Peyer's patch (tissue), 4 donors: Measurements from ENCODE around the gene CT47B1. TPM values are rescaled to one million over a fixed set of nuclear protein-coding genes. Genes with fewer than 3 reads are reported as not detected.

ENCODE experiments used
- DNase-seq, 3 donors: peaks; one replicate each; pipeline ENCODE4 v3.0.0-alpha.2; 2017 to 2019
- H3K27ac ChIP-seq, 4 donors: fragments of 200-600 bp; sonication (generic); one replicate each; pipeline ENCODE4 v1.5.1; 2016 to 2019
- H3K27me3 ChIP-seq, 2 donors: fragments of 200-600 bp; sonication (generic); one replicate each; pipeline ENCODE4 v1.5.1; 2019
- H3K36me3 ChIP-seq, 3 donors: fragments of 200-600 bp; sonication (generic); one replicate each; pipeline ENCODE4 v1.5.1; 2016 to 2019
- H3K4me1 ChIP-seq, 4 donors: fragments of 200-600 bp; sonication (generic); one replicate each; pipeline ENCODE4 v1.5.1; 2016 to 2019
- H3K4me3 ChIP-seq, 4 donors: fragments of 200-600 bp; sonication (generic); 1 replicate in 3 of 4; 2 replicates in 1 of 4; pipeline ENCODE4 v1.5.1; 2016 to 2019; ENCODE audit warnings: mild to moderate bottlenecking in 1 of 4
- H3K9me3 ChIP-seq, 4 donors: fragments of 200-600 bp; sonication (generic); one replicate each; pipeline ENCODE4 v1.5.1; 2016 to 2019; ENCODE audit warnings: mild to moderate bottlenecking in 1 of 4
- POLR2A ChIP-seq, 2 donors: fragments of 450-650 bp; IDR thresholded peaks; one replicate each; pipeline ENCODE4 v1.5.1; 2017; ENCODE audit warnings: antibody characterized with exemption in 2 of 2, mild to moderate bottlenecking in 2 of 2, moderate library complexity in 2 of 2
- small RNA-seq, 2 donors: library from RNA; depleted of rRNA; stranded (forward); fragments of <200 nt; gene quantifications; one replicate each; pipeline ENCODE3, GENCODE V24; 2016
- total RNA-seq, 4 donors: library from RNA; depleted of rRNA; stranded (reverse); fragments of >200 nt; gene quantifications; one replicate each; pipeline ENCODE4 v1.1.0, GENCODE V29; 2016
- TF ChIP-seq, protein P1 (sequence below), 6 experiments: fragments of 450-650 bp in 4 of 6; fragments of 200-600 bp in 2 of 6; sonication (generic) in 1 of 6; IDR thresholded peaks; one replicate each; pipeline ENCODE4 v1.5.1; 2017 to 2019; ENCODE audit warnings: antibody characterized with exemption in 6 of 6, mild to moderate bottlenecking in 3 of 6, moderate library complexity in 1 of 6

CT47B1 gene
- total RNA-seq, 4 donors from 2014 or later: not detected

DNA sequence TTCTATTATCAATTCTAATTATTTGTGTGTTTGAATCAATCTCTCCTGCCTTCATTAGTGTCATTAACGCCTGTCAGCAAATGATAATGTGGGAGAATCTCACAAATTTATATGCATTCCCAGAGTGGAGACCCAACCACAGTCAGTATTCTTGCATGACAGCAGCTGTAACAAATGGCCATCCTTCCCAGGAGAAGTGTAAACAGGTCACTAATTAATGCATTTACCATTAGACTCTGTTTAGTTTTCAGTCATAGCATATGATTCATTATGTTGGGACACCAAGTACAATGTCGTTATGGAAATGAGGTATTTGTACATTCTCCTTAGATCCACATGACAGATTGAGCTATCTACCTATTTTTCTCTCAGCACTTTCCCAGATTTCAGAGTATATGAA lies 50.5 kb downstream of the CT47B1 start:
- Histone ChIP-seq H3K27me3 (no peaks in the 10 kb centered on the region), H3K4me1 (no peaks in the 10 kb centered on the region), H3K4me3 (no peak overlapping the region), H3K27ac (no peak overlapping the region), H3K36me3 (no peaks in the 10 kb centered on the region), H3K9me3 (no peaks in the 10 kb centered on the region)
- no peak for TF ChIP-seq POLR2A (IDR thresholded peaks at IDR 0.05)
- TF ChIP-seq, protein P1, sequence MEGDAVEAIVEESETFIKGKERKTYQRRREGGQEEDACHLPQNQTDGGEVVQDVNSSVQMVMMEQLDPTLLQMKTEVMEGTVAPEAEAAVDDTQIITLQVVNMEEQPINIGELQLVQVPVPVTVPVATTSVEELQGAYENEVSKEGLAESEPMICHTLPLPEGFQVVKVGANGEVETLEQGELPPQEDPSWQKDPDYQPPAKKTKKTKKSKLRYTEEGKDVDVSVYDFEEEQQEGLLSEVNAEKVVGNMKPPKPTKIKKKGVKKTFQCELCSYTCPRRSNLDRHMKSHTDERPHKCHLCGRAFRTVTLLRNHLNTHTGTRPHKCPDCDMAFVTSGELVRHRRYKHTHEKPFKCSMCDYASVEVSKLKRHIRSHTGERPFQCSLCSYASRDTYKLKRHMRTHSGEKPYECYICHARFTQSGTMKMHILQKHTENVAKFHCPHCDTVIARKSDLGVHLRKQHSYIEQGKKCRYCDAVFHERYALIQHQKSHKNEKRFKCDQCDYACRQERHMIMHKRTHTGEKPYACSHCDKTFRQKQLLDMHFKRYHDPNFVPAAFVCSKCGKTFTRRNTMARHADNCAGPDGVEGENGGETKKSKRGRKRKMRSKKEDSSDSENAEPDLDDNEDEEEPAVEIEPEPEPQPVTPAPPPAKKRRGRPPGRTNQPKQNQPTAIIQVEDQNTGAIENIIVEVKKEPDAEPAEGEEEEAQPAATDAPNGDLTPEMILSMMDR (IDR thresholded peaks at IDR 0.05): no peak
- DNase-seq: no peak

DNA sequence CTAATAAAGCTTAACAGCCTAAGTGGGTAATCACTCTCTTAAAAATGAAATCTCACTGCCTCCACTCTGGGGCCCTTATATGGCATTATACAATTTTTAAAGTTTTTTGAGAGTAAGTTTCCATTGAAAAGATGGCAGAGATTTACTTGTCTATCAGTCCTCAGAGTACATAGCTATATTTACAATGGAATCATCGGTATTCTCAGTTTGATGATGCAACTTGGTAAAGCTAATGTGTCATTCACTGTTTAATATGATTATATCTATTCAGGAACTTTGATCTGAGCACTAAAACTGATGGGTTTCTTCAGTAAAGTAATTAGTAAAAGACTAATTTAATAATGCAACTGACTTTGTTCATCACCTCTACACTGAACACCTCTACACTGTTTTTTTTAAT lies 51.6 kb downstream of the CT47B1 start:
- Histone ChIP-seq H3K4me1 (no peaks in the 10 kb centered on the region), H3K4me3 (no peak overlapping the region), H3K27me3 (no peaks in the 10 kb centered on the region), H3K36me3 (no peaks in the 10 kb centered on the region), H3K27ac (no peak overlapping the region), H3K9me3 (no peaks in the 10 kb centered on the region)
- no peak for DNase-seq
- TF ChIP-seq, protein P1 (IDR thresholded peaks at IDR 0.05): no peak
- no peak for TF ChIP-seq POLR2A (IDR thresholded peaks at IDR 0.05)

DNA sequence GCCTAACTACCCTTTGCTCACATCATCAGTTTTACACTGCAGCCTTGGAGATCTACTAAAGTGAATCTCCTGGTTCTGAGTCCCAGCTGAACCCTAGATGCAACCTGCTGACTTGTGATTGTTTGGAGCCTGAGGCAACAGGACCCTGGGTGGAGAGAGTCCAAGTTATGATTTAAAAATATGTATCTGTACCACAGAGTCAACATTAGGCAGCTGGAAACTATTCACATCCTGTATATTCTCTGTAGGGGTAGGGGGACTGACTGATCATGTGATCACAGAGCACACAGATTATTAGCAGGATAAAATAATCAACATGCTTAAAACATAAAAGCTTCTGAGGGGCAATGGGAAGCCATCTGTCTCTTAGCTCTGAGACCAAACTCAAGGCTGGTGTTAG lies 52.1 kb downstream of the CT47B1 start:
- no peak overlapping the region for H3K4me3 ChIP-seq
- no peak for TF ChIP-seq POLR2A (IDR thresholded peaks at IDR 0.05)
- TF ChIP-seq, protein P1 (IDR thresholded peaks at IDR 0.05): no peak
- H3K27ac ChIP-seq: no peak overlapping the region
- H3K36me3 ChIP-seq: no peaks in the 10 kb centered on the region
- H3K9me3 ChIP-seq: no peaks in the 10 kb centered on the region
- no peaks in the 10 kb centered on the region for H3K27me3 ChIP-seq
- H3K4me1 ChIP-seq: no peaks in the 10 kb centered on the region
- no peak for DNase-seq

Small RNAs within 50 kb of the gene (small RNA-seq; reads per million reads assigned to genes)
- gene AC008162.1: 0 reads per million in 2 donors

Other genes with a start within 250 kb of the CT47B1 start
- 10 to 100 TPM in 3 of 4 donors, 1 to 10 TPM in 1; 9.9 to 31.7 (median 16.5) TPM for gene C1GALT1C1, start 245.8 kb downstream of the CT47B1 start, total RNA-seq
- not detected for gene CT47A11, start 61.3 kb upstream of the CT47B1 start, total RNA-seq
- not detected for gene CT47A10, start 66.2 kb upstream of the CT47B1 start, total RNA-seq
- gene CT47A9, start 71.0 kb upstream of the CT47B1 start, total RNA-seq: not detected
- not detected for gene CT47A8, start 75.9 kb upstream of the CT47B1 start, total RNA-seq
- gene CT47A7, start 80.7 kb upstream of the CT47B1 start, total RNA-seq: not detected
- not detected for gene CT47A6, start 85.6 kb upstream of the CT47B1 start, total RNA-seq
- gene CT47A5, start 90.5 kb upstream of the CT47B1 start, total RNA-seq: not detected
- not detected for gene CT47A4, start 95.3 kb upstream of the CT47B1 start, total RNA-seq
- not detected for gene CT47A3, start 100.2 kb upstream of the CT47B1 start, total RNA-seq
- not detected for gene CT47A2, start 105.1 kb upstream of the CT47B1 start, total RNA-seq
- gene CT47A1, start 109.9 kb upstream of the CT47B1 start, total RNA-seq: not detected
- gene GLUD2, start 171.7 kb upstream of the CT47B1 start, total RNA-seq: 1 to 10 TPM in 3 of 4 donors, not detected in 1; 1.9 to 4.0 (median 2.9) TPM